Esophagus squamous epithelium (tissue), 5 donors: Measurements from ENCODE around the gene DESI2. TPM values are rescaled to one million over a fixed set of nuclear protein-coding genes. Genes with fewer than 3 reads are reported as not detected.

Source experiments
- DNase-seq: peaks from one replicate; lab custom pipeline; 2025; lab: John Stamatoyannopoulos, UW
- H3K27ac ChIP-seq, 4 donors: fragments of 200-600 bp; sonication (generic); one replicate each; pipeline ENCODE4 v1.5.1; 2016 to 2019; ENCODE audit warnings: mild to moderate bottlenecking in 1 of 4
- H3K27me3 ChIP-seq, 4 donors: fragments of 200-600 bp; sonication (generic); 1 replicate in 3 of 4; 2 replicates in 1 of 4; pipeline versions ENCODE4 v1.5.1 to v1.6.0; 2017 to 2021; ENCODE audit warnings: antibody characterized with exemption in 1 of 4
- H3K36me3 ChIP-seq, 3 donors: fragments of 200-600 bp; sonication (generic); one replicate each; pipeline ENCODE4 v1.5.1; 2016 to 2019
- H3K4me1 ChIP-seq, 3 donors: fragments of 200-600 bp; sonication (generic); one replicate each; pipeline ENCODE4 v1.5.1; 2017 to 2019
- H3K4me3 ChIP-seq, 4 donors: fragments of 200-600 bp; sonication (generic); 1 replicate in 3 of 4; 2 replicates in 1 of 4; pipeline ENCODE4 v1.5.1; 2016 to 2019; ENCODE audit warnings: mild to moderate bottlenecking in 2 of 4, moderate library complexity in 1 of 4
- H3K9me3 ChIP-seq, 3 donors: fragments of 200-600 bp; sonication (generic); one replicate each; pipeline ENCODE4 v1.5.1; 2016 to 2019
- CTCF ChIP-seq, 6 experiments: fragments of 450-650 bp in 4 of 6; fragments of 200-600 bp in 2 of 6; sonication (generic) in 2 of 6; IDR thresholded peaks; one replicate each; pipeline ENCODE4 v1.5.1; 2016 to 2019; ENCODE audit warnings: antibody characterized with exemption in 6 of 6, mild to moderate bottlenecking in 4 of 6, moderate library complexity in 4 of 6
- POLR2A ChIP-seq, 4 donors: fragments of 450-650 bp; IDR thresholded peaks; one replicate each; pipeline ENCODE4 v1.6.1; 2017; ENCODE audit warnings: antibody characterized with exemption in 4 of 4, mild to moderate bottlenecking in 4 of 4, moderate library complexity in 3 of 4
- WGBS, 2 donors: methylation state at CpG; one replicate each; pipeline ENCODE4 v1.1.5; 2018; 5-methylcytosine and 5-hydroxymethylcytosine counted together
- intact Hi-C: fragments of 100-400 bp; cut with DNase I; formaldehyde crosslinking; loops from one replicate; pipeline ENCODE4 v1.15.0; 2022
- total RNA-seq, 4 donors: library from RNA; depleted of rRNA; stranded (reverse); fragments of >200 nt; gene quantifications; one replicate each; pipeline ENCODE4 v1.1.0, GENCODE V29; 2016
- donor health status: DM: yes; HTN: yes; CAD: no.

The DESI2 gene
- total RNA-seq, 4 donors from 2014 or later, result 18.8 to 32.0 (median 30.4) TPM

GRCh38 chr1:244700808-244701207 lies 47.9 kb downstream of the DESI2 start:
- Histone ChIP-seq H3K27ac (no peak overlapping the region), H3K36me3 (peaks cover 0 to 94% (median 0%) of the 10 kb centered on the region in 3 donors), H3K9me3 (no peaks in the 10 kb centered on the region), H3K4me3 (no peak overlapping the region), H3K4me1 (no peaks in the 10 kb centered on the region), H3K27me3 (no peaks in the 10 kb centered on the region)
- DNase-seq, result no peak
- TF ChIP-seq POLR2A (IDR thresholded peaks at IDR 0.05), result no peak
- no peak for TF ChIP-seq CTCF (IDR thresholded peaks at IDR 0.05)
- WGBS, 2 donors, result 87 to 100% methylated on average over 1 of the region's 1 CpG
- intact Hi-C loops, result no loop called here

- Histone ChIP-seq H3K9me3 (no peaks in the 10 kb centered on the region), H3K4me1 (no peaks in the 10 kb centered on the region), H3K36me3 (peaks cover 0 to 91% (median 0%) of the 10 kb centered on the region in 3 donors), H3K27me3 (no peaks in the 10 kb centered on the region), H3K4me3 (no peak overlapping the region), H3K27ac (no peak overlapping the region)
- TF ChIP-seq POLR2A (IDR thresholded peaks at IDR 0.05) (no peak), CTCF (IDR thresholded peaks at IDR 0.05) (no peak)
- intact Hi-C loops, result no loop called here
- DNase-seq, result no peak
- WGBS, 2 donors, result 95 to 97% methylated on average over 3 of the region's 3 CpGs
Measured at GRCh38 chr1:244702620-244703019, 49.7 kb downstream of the DESI2 start.

- H3K27me3 ChIP-seq, result no peaks in the 10 kb centered on the region
- peaks cover 0 to 76% (median 0%) of the 10 kb centered on the region in 3 donors for H3K36me3 ChIP-seq
- no peak overlapping the region for H3K4me3 ChIP-seq
- no peak overlapping the region for H3K27ac ChIP-seq
- intact Hi-C loops, result no loop called here
- H3K9me3 ChIP-seq, result no peaks in the 10 kb centered on the region
- TF ChIP-seq CTCF (IDR thresholded peaks at IDR 0.05) (no peak), POLR2A (IDR thresholded peaks at IDR 0.05) (no peak)
- DNase-seq, result no peak
- no peaks in the 10 kb centered on the region for H3K4me1 ChIP-seq
- WGBS, 2 donors, result 76 to 88% methylated on average over 3 of the region's 3 CpGs
Measured at GRCh38 chr1:244704107-244704506, 51.2 kb downstream of the DESI2 start.

- WGBS, 2 donors, result 68 to 73% methylated on average over 17 of the region's 17 CpGs
- H3K9me3 ChIP-seq, result no peaks in the 10 kb centered on the region
- DNase-seq, result no peak
- no peak overlapping the region for H3K4me3 ChIP-seq
- intact Hi-C loops, result no loop called here
- no peaks in the 10 kb centered on the region for H3K4me1 ChIP-seq
- H3K27ac ChIP-seq, result no peak overlapping the region
- no peak for TF ChIP-seq CTCF (IDR thresholded peaks at IDR 0.05)
- TF ChIP-seq POLR2A (IDR thresholded peaks at IDR 0.05), result no peak
- H3K27me3 ChIP-seq, result no peaks in the 10 kb centered on the region
- peaks cover 0 to 62% (median 0%) of the 10 kb centered on the region in 3 donors for H3K36me3 ChIP-seq
Measured at GRCh38 chr1:244705261-244706234, 52.6 kb downstream of the DESI2 start.

- Histone ChIP-seq H3K9me3 (no peaks in the 10 kb centered on the region), H3K4me1 (no peaks in the 10 kb centered on the region), H3K27me3 (no peaks in the 10 kb centered on the region), H3K27ac (no peak overlapping the region), H3K4me3 (no peak overlapping the region), H3K36me3 (peaks cover 0 to 30% (median 0%) of the 10 kb centered on the region in 3 donors)
- TF ChIP-seq POLR2A (IDR thresholded peaks at IDR 0.05), result no peak
- TF ChIP-seq CTCF (IDR thresholded peaks at IDR 0.05), result no peak
- WGBS, 2 donors, result 72 to 85% methylated on average over 7 to 8 of the region's 8 CpGs
- intact Hi-C loops, result no loop called here
- DNase-seq, result no peak
Measured at GRCh38 chr1:244709076-244709475, 56.1 kb downstream of the DESI2 start.
